HG02759 (cell line): Measurements from ENCODE around the gene RTL1.

ENCODE experiments used
- ATAC-seq: cut with Tn5 transposase; IDR thresholded peaks from one replicate; pipeline ENCODE4 v1.9.1; 2021; ENCODE audit warnings: mild to moderate bottlenecking, moderate library complexity; ENCODE audit not compliant: unreplicated experiment

Gene RTL1

DNA sequence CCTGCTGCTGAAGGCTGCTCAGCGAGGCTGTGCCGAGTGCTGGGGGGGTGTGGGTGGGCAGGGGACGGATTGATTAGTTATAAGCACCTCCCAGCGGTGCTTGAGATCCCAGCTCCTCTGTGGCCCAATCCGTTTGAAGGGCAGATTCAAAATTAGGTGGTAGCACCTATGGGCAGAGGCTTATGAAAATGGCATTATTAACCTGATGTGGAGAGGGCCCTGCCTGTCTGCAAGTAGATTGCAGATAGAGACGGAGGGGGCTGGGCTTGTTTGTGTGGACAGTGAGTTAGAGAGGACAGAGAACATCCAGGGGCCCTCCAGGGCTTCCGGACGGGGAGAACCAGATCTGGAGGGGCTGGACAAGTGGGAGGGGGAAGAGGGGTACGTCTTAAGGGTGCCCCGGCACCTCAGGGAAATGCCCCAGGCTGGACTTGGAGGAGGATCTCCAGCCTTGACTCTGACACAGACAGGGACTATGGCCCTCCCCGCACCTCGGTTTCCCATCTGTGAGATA is at the start of gene RTL1:
Gene RTL1, minus strand, starts transcription at position 51 of the 514 bp plus-strand sequence. CDS start 18,934 bp downstream, outside the sequence.
- no peak for ATAC-seq

DNA sequence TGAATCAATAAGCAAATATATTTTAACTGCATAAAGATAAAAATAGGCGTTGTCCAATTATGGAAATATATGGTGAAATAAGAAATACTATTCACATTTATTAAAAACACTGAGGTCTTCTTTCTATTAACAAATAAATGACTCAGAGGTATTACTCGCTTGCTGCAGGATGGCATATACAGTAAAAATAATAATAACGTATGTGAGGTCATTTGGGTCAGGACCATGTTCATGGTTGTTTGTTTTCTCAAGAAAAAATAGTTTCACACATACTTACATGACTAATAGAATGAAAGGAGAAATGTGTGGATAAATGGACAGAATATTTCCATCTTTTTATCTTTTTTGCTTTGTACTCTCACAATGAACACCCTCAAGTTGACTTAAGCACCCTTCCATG is 46.5 kb upstream of the RTL1 start:
- no peak for ATAC-seq

DNA sequence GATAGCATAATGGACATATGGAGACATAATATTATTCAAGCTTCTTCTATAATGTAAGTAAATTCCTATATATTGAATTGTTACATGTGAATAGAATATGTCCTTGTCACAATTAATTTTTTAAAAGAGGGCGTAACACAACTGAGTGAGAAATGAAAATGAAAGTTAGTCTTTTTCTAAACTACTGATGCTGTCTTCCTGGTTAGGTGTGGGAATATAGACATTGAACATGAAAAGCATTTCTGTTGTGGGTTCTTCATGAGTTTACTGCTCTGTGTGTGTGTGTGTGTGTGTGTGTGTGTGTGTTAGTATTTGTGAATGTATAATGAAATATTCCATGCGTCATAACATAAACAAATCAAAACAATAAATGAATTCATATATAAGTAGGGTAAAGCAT is 40.5 kb upstream of the RTL1 start:
- ATAC-seq: no peak

DNA sequence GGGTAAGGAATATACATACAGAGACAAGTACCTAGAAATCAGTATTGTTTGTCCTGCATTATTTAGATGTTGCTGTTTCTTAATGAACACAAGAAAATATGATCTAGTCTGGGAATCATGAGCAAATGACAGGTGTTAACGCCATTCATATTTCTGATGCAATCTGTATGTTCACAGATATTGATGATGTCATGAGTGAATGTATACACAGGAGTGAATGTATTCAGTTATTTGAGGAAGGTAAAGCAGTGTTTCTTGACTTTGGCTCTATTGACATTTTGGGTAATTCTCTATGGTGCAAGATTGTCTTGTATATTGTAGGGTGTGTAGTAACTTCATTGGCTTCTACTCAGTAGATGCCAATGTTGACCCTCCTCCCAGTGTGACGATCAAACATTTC is 26.7 kb upstream of the RTL1 start:
- ATAC-seq: no peak

DNA sequence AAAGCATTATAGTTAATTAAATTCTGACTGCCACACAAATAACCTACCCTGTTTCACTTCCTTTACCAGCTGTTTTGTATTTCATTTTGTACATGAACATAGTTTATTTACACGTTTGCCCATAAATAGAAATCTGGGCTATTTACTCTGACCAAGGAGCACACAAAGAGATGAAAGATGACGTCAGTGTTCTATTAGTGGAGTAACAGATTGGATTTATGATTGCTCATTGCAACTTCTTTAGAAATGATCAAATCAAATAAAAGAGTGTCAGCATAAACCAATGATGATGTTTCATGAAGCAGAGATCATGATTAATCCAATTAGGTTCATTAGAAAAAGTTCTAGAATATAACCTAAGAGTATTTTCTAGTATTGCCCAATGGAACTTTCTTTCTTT is 12.0 kb upstream of the RTL1 start:
- ATAC-seq: no peak

DNA sequence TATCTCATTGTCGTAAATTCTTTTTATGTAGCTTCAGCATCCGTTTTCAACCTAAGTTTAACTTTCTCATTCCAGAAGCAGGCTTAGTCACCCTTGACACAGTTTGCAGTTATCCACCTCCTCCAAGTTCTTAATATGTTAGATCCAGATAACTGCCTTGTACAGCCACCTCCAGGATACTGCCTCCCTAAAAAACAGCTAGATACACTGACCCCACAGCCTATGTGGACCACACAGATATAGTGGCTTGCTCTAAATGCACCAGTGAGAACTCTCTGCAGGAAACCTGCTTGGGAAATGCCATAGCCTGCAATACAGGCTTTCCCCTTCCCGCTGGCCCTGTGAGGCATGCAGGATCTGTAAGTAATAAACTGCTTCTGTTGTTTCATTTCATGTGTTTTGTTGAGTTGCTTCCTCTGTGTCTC is 11.1 kb upstream of the RTL1 start:
- ATAC-seq: no peak

DNA sequence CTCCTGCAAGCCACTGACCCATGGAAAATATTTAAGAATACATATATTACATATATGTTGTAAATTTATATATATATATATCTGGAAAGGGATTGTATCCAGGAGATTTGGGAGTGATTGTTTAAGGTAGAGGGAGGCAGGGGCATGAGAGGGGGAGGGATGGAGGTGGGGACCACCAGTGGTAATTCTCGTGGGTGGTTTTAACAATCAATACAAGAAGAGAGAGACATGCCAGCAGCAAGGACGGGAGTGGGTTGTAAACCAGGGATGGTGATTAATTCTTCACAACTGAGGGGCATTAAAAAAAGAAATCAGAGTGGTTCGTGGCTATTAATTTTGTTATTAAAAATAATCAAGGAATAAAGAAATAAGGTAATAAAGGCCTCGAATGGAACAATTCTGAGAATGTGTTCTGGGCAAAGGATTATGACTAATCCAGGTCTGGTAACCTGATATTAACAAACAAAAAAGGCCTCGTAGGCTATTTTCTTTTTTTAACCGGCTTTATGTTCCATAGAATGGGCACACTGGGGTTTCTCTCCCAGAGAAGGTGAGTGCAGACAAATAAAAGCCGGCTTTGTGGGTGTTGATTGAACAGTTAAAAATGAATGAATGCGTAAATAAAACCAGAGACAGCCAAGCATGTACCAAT is 8.3 kb upstream of the RTL1 start:
- ATAC-seq: no peak

DNA sequence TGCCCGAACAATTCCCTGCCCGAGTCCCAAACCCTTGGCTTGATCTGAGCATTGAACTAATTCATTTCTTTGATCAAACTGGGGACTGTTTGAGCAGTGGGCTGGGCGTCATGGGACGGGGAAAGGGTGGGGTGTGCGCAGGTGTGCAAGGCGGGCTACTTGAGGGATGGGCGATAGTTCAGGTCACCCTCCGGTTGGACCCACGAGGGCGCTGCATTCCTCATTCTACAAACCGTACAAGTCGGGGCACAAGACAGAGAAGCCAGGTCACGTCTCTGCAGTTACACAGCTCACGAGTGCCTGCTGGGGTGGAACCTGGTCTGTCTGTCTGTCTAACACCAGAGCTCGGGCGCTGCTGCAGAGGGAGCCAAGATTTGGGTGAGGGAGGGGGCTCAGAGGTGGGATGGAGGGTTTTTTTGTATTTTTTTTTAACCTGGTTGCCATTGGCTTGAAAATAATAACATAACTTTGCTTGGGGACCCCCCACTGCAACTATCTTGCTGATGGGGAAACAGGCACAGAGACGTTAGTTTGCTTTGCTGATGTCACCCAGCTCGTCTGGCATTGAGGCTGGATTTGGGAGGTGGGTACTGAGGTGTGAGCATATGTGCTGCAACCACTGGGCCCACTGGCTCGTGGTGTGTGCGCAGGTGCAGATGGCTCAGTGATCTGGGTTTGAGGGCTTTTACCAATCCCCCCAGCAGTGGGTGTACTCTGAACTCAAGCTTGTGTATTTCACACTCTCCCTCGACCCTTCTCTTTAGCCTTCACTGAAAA is 7.6 kb upstream of the RTL1 start:
- ATAC-seq: no peak

DNA sequence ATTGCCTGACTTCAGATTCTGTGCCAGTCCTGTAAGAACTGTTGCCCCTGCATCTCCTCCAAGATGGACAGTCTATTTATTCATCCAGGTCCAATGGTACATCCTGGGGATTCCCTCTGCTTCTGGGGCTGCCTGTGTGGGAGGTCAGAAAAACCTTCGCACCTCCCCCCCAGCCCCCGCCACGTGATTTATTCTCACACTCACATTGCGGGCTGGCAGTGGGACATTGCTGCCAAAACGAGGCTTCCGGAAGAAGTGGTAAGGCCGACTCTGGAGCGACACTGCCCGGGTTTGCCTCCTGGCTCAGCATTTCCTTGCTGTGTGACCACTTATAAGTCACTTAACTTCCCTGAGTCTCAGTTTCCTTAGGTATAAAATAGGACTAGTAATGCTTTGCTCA is 5.9 kb upstream of the RTL1 start:
- no peak for ATAC-seq

DNA sequence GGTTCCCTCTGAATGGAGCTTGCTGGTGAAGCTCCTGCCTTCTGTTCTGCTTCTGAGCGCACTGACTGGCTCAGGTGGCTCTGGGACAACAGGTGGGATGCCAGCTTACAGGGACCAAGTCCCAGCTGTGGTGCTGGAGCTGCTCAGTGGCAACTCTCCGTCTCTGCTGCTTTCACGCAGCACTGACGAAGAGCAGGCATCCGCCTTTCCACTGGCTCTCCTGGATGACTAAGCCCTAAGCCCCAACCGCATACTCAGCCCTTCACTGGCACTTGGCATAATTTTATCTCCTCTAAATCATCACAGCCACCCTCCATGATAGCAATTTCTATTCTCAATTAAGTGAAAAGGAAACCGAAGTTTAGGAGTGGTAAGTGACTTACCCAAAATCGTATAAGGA is 3.7 kb upstream of the RTL1 start:
- ATAC-seq: no peak

DNA sequence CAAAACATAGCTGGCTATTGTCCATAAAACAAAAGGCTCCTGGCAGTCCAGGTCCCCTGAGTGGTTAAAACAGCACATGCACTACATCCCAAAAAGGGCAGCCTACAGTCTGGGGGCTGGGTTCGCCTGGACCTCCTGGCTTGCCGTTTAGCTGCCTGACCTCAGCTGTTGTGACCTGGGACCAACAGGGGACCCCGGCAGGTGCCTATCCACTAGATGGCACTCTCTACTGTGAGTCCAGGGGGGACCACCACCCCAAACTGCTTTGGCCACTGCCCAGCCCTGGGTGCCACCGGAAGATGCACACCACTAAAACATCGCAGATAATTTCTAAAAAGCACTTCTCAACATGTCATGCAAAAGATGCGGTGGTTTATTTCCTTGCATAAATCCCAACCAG is 2.9 kb upstream of the RTL1 start:
- ATAC-seq: no peak

DNA sequence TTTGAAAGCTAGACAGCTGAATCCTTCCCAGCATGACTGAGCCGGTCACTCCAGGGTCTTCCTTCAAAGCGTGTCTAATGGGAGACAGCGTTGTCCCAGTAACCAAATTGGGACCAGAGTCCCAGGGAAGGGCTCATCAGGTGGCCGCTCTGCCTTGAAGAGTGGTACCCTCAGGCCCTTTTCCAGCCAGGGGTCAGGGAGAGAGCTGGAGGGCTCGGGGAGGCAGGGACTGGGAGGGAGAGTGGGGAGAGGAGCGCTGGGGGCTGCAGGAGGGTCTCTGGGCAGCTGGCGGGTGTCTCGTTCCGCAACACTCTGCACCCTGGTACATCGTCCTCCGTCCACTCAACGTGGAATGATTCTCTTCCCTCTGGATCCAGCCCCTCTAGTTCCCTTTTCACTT is 1.6 kb upstream of the RTL1 start:
- ATAC-seq: no peak

DNA sequence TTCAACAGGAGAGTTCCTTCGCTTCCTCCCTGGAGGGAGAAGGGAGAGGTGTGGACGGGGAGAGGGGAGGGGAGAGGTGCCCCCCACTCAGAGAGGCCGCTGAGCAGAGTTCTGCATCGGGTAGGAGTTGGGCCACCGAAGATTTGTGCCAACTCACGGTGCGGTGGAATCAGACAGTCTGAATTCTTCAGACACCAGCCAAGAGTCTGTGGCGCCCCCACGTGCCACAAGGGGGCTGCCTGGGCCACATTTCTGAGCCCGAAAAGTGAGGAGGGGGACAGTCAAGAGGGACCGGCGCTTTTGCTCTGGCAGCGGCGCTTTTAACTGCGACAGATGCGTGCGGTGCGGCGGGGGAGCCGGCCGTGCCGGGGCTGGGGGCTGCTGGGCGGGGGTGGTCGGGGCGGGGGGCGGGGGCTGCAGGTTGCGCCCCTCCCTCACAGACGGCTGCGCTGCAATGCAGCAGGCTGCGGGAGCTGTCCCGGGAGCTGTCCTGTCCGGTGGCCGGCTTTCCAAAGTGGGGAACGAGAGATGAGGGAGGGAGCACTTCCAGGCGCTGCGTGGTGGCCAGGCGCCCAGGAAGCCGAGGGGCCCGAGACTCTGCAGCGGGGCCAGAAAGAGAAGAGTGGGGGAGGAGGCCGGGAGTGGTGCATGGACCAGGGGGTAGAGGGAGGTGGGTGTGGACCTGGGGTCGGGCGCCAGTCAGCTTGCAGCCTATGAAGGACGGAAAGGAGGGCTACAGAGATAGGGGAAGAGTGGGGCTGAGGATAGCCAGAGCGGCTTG is 975 bp upstream of the RTL1 start:
- no peak for ATAC-seq

DNA sequence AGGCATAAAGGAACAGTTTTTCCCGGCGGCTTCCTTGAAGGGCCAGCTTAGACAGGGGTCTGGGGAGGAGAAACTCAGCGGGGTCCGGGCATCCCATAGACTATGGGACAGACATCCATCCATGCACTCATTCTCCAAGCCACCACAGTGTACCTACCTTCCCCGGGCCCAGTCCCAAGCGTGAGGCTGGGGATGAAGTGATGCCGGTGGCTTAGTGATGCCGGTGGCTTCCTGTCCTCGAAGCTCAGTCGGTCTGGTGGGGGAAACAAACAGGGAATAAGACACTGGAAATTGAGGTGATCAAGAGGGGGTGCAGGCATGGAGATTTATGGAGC is 421 bp downstream of the RTL1 start:
- no peak for ATAC-seq

DNA sequence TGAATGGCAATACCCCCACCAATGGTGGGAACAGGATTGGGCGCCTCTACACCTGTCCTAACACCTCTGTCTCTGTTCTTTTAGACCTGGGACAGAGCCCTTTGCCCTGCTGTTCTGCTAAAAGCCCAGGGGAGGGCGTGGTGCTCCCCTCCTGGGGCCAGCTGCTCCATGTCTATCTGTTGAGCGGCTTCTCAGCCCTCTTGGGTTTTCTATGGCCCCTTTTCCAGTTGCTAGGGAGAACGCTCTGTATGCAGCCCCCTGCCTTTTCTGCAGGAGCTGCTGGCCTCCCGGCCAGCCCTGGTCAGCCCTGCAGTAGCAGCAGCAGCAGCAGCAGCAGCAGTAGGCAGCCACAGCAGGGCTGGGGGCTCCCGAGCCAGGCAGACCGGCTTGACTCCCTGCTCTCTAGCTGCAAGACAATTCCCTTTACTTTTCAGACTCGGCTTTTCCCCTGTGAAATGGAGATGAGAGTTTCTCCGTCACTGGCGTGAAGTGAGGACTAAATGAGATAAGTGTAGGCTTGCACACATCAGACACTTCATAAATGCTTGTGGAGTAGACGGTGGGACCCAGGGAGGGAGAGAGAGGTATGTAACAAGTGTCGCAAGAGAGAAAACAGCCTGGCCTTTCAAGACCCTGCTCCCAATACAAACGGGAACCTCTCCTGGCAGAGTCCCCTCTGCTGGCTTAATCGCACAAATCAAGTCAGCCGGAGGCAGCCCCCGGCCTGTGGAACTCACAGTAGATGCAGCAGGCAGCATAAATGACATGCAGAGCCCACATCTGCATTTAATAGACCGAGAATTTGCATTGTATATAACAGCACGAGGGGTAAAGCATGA is 1.0 kb downstream of the RTL1 start:
- no peak for ATAC-seq

DNA sequence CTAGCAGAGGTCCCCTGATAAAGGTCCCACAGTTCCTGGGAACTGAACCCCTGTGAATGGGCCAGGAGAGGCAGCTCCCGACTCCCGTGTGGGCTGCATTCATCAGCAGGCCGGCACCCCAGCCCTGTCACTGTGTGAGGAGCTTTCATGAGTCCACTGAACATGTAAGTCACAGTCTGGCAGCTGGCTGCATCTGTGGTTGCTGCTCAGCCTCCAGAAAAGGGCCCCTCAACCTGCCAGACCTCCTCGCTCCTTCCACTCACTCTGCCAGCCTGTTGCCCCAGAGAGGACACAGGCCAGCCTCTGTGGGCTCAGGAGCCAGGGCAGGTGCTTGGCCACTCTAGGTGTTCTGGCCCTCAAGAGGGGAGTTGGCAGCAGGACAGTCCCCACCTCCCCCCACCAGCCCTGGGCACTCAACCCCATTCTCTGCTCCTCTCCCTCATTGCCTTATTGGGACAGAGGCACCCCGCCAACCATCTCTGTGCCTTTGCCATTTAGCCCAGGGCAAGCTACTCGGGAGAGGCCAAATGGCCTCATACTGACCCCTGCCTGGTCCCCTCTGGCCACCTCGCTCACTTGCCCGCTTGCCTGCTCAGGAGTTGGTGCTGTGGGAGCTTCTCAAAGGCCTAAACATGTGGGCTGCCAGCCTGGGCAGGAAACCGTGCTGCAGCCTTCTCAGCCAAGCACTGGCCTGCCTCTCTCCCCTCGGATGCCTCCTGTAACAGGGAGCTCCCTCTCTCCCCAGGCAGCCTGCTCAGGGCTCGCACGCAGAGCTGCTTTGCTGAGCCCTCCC is 1.9 kb downstream of the RTL1 start:
- no peak for ATAC-seq

DNA sequence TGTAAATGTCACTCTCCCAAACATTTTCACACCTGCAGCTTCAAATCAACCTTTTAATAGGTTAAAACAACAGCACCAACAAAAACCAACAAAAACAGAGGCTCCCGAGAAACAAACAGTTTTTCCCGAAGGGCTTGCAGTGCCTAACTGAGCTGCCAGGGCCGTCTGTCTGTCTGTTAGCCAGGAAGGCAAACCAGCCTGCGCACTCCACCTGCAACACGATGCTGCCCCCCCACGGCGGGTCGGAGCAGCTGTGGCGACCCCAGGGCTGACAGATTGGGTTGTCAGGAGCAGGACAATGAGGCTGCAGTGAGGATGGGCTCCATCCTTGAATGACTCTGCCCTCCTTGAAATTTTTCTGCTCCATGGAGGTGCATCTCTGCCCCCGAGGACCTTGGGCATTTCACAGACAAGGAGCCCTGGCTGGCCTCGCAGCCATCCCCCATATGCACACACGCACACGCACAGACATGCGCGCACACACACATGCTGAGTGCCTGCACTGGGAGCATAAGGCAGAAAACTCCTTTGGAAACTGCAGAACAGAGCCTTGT is 2.6 kb downstream of the RTL1 start:
- no peak for ATAC-seq

DNA sequence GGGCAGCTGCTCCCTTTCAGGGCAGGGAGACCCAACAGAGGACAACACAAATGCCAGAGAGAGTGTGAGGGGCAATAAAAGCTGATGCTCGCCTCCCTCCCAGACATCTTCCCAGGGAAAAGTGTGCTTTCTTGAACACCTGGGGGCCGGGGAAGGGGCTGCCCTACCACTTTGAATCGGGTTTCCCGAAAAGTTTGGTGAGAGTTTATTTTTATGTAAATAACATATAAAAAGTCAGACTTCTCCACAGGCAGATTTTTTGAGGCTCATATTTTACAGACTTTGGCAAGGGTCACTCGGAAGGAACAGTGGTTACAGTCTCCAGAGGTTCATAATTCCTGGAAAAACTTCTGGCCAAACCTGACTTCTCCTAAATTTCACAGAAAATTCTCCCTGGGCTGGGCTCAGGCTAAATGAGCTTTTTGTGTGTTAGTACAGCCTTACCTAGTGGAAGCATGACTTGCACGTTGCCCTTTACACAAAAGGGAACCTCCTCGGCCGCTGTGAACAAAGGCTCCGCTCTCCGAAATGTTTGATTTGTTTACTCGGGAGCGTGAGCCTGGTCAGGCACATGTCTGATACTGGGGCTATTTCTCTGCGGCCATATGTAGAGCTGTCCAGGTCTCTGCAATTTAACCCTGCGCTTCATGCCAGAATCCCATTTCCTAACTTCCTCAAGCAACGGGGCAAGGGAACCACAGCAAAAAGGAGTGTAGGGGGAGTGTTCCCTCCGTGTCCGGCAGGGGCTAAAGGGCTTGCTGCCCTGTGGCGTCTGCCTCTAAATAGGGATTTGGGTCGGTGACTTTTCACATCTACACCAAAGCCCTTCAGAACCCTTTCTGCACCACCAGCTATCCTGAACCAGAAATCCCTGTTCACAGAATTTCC is 3.4 kb downstream of the RTL1 start:
- no peak for ATAC-seq
